HL-60 (cell line): ENCODE results near the gene NINJ1.

Source experiments
- POLR2AphosphoS5 ChIP-seq: IDR thresholded peaks from 2 replicates; pipeline ENCODE4 v1.6.1; 2012; ENCODE audit warnings: low read depth
- TF ChIP-seq, protein P1 (sequence below): IDR thresholded peaks from one replicate; pipeline ENCODE4 v1.5.1; 2011; ENCODE audit warnings: low read length, control low read depth, inconsistent platforms; ENCODE audit not compliant: insufficient read depth
- TF ChIP-seq, protein P2 (sequence below): IDR thresholded peaks from 2 replicates; pipeline ENCODE4 v1.6.1; 2012; ENCODE audit warnings: low read depth; ENCODE audit not compliant: insufficient replicate concordance

DNA sequence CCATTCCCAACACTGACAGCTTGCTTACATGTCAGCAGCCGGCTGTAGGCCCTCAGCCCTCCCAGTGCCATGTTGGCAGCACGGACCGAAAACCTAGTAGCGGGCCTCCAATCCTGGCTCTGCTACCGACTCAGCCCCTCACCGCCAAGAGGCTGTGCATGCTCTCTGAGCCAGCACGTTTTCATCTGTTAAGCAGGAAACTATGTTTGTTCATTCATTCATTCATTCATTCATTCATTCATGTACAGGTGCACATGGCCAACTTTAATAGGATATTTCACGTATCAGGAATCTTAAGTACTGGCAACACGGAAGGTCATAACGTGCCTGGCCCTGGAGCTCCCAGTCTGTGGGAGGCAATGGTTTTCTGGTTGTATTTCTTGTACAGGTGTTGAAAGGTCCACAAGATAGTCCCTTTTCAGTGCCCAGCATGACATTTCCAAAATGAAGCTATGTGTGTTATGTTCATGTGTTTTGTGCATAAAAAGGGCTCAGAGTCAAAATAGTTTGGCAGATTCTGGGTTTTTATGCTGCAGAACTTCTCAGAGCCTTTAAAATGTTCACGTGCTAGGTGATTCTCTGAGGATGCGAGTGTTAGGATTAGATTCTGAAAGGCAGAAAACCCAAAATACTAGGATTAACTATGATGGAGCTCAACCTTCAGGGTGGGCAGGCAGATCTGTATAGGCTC is 57.8 kb downstream of the NINJ1 start:
- TF ChIP-seq, protein P1, sequence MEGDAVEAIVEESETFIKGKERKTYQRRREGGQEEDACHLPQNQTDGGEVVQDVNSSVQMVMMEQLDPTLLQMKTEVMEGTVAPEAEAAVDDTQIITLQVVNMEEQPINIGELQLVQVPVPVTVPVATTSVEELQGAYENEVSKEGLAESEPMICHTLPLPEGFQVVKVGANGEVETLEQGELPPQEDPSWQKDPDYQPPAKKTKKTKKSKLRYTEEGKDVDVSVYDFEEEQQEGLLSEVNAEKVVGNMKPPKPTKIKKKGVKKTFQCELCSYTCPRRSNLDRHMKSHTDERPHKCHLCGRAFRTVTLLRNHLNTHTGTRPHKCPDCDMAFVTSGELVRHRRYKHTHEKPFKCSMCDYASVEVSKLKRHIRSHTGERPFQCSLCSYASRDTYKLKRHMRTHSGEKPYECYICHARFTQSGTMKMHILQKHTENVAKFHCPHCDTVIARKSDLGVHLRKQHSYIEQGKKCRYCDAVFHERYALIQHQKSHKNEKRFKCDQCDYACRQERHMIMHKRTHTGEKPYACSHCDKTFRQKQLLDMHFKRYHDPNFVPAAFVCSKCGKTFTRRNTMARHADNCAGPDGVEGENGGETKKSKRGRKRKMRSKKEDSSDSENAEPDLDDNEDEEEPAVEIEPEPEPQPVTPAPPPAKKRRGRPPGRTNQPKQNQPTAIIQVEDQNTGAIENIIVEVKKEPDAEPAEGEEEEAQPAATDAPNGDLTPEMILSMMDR = no peak
- no peak for TF ChIP-seq POLR2AphosphoS5
- TF ChIP-seq, protein P2, sequence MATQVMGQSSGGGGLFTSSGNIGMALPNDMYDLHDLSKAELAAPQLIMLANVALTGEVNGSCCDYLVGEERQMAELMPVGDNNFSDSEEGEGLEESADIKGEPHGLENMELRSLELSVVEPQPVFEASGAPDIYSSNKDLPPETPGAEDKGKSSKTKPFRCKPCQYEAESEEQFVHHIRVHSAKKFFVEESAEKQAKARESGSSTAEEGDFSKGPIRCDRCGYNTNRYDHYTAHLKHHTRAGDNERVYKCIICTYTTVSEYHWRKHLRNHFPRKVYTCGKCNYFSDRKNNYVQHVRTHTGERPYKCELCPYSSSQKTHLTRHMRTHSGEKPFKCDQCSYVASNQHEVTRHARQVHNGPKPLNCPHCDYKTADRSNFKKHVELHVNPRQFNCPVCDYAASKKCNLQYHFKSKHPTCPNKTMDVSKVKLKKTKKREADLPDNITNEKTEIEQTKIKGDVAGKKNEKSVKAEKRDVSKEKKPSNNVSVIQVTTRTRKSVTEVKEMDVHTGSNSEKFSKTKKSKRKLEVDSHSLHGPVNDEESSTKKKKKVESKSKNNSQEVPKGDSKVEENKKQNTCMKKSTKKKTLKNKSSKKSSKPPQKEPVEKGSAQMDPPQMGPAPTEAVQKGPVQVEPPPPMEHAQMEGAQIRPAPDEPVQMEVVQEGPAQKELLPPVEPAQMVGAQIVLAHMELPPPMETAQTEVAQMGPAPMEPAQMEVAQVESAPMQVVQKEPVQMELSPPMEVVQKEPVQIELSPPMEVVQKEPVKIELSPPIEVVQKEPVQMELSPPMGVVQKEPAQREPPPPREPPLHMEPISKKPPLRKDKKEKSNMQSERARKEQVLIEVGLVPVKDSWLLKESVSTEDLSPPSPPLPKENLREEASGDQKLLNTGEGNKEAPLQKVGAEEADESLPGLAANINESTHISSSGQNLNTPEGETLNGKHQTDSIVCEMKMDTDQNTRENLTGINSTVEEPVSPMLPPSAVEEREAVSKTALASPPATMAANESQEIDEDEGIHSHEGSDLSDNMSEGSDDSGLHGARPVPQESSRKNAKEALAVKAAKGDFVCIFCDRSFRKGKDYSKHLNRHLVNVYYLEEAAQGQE = no peak
